K562 (cell line): ENCODE results near the gene POLR2H. TPM values are rescaled to one million over a fixed set of nuclear protein-coding genes. Genes with fewer than 3 reads are reported as not detected.

Source experiments
- BHLHE40 ChIP-seq: IDR thresholded peaks from 2 replicates; pipeline ENCODE4 v1.6.1; 2011; ENCODE audit warnings: low read length, improper control_type of control experiment
- EP400 ChIP-seq: fragments of 450-650 bp; IDR thresholded peaks from 2 replicates; pipeline ENCODE4 v1.6.1; 2017; ENCODE audit warnings: antibody characterized with exemption, mild to moderate bottlenecking, moderate library complexity
- LCOR ChIP-seq: sonication (generic); formaldehyde crosslinking; IDR thresholded peaks from 2 replicates; pipeline ENCODE4 v1.8.0; 2022; ENCODE audit warnings: mild to moderate bottlenecking, missing genetic modification reagents
- LEF1 ChIP-seq: fragments of 450-650 bp; IDR thresholded peaks from 2 replicates; pipeline ENCODE4 v1.6.1; 2016; ENCODE audit warnings: mild to moderate bottlenecking
- MAX ChIP-seq: sonication (generic); formaldehyde crosslinking; IDR thresholded peaks from 2 replicates; pipeline ENCODE4 v1.9.0; 2022; ENCODE audit warnings: mild to moderate bottlenecking, missing genetic modification reagents
- MGA ChIP-seq: fragments of 450-650 bp; IDR thresholded peaks from 2 replicates; pipeline ENCODE4 v1.6.1; 2016; ENCODE audit warnings: mild to moderate bottlenecking, moderate library complexity
- NBN ChIP-seq: fragments of 450-650 bp; IDR thresholded peaks from 2 replicates; pipeline ENCODE4 v1.6.1; 2016; ENCODE audit warnings: low read depth, mild to moderate bottlenecking
- PATZ1 ChIP-seq: fragments of 250-450 bp; sonication (Bioruptor Pico); IDR thresholded peaks from 2 replicates; pipeline ENCODE4 v1.5.0; 2020; ENCODE audit warnings: mild to moderate bottlenecking, borderline replicate concordance
- POLR2G ChIP-seq: fragments of 200-400 bp; formaldehyde crosslinking; IDR thresholded peaks from 2 replicates; pipeline ENCODE4 v1.6.1; 2017; ENCODE audit warnings: low read depth, mild to moderate bottlenecking, antibody characterized with exemption, low read length, moderate library complexity
- RAD51 ChIP-seq: fragments of 450-650 bp; IDR thresholded peaks from 2 replicates; pipeline ENCODE4 v1.7.1; 2016; ENCODE audit warnings: low read depth, mild to moderate bottlenecking, borderline replicate concordance
- TBP ChIP-seq: optimal IDR thresholded peaks from 2 replicates; pipeline ENCODE3; 2011; ENCODE audit warnings: low read depth, low read length, improper control_type of control experiment
- TFE3 ChIP-seq: fragments of 450-650 bp; formaldehyde crosslinking; IDR thresholded peaks from 2 replicates; pipeline ENCODE4 v1.4.0; 2020; ENCODE audit warnings: mild to moderate bottlenecking, mixed read lengths
- polyA plus RNA-seq, 8 experiments: library from polyadenylated mRNA; depleted of rRNA in 4 of 8; stranded (reverse) in 5 of 8; unstranded in 3 of 8; fragments of >200 nt; fragmentation: Nextera tagmentation in 2 of 8; fragmentation: Illumina TruSeq in 1 of 8; extraction: Ambion mirVana in 2 of 8; extraction: Trizol in 1 of 8; gene quantifications; 2 replicates each; pipeline versions ENCODE4 v1.2.1 to v1.2.3, GENCODE V29; 2011 to 2014; ENCODE audit warnings: inconsistent platforms in 1 of 8, missing spikeins in 1 of 8
- total RNA-seq, 7 experiments: library from RNA; depleted of rRNA in 6 of 7; stranded (reverse); fragments of >200 nt in 6 of 7; fragmentation: Illumina TruSeq in 2 of 7; extraction: Trizol in 2 of 7; gene quantifications; 2 replicates each; pipeline versions ENCODE4 v1.2.1 to v1.2.3, GENCODE V29; 2011 to 2021; ENCODE audit warnings: low replicate concordance in 1 of 7

POLR2H gene
- total and polyA plus RNA-seq, 9 of the 15 experiments (the other 6 are each of a cell fraction or from before 2014, with no cell fraction given): 128 to 512 (median 220) TPM

- TF ChIP-seq MGA (0 out of 2 replicates have a peak, but pooled peaks have one; percentile 42), MAX (CRISPR knock-in tag) (peak; percentile 89), EP400 (peak; percentile 73; the same call in 1 of the 2 replicates), LCOR (CRISPR knock-in tag) (no peak), BHLHE40 (peak; percentile 91), LEF1 (peak; percentile 23; the same call in 1 of the 2 replicates), TBP (peak; percentile 87), RAD51 (peak; percentile 97), TFE3 (CRISPR knock-in tag) (peak; percentile 99), NBN (0 out of 2 replicates have a peak, but pooled peaks have one; percentile 2), PATZ1 (CRISPR knock-in tag) (no peak), POLR2G (peak; percentile 85)
These were observed 47.2 kb upstream of the POLR2H start, which contains the start of gene EIF4G1 (continued) for GRCh38 chr3:184314363-184314699.
